HG03280 (cell line): ENCODE data around the gene PPP1R12C.
A peak's percentile ranks its signal among the peaks of the same experiment; 100 is the strongest.
"Not testable (repeated sequence)": the region's sequence is repeated elsewhere in the genome, so short reads cannot be mapped to it uniquely, and the experiment has no call there.

ENCODE experiments used
- ATAC-seq: cut with Tn5 transposase; IDR thresholded peaks from one replicate; pipeline ENCODE4 v1.9.1; 2021; ENCODE audit warnings: mild to moderate bottlenecking, moderate library complexity; ENCODE audit not compliant: unreplicated experiment

Gene PPP1R12C

GRCh38 chr19:55076321-55076720, 41.1 kb downstream of the PPP1R12C start:
- no peak for ATAC-seq

DNA sequence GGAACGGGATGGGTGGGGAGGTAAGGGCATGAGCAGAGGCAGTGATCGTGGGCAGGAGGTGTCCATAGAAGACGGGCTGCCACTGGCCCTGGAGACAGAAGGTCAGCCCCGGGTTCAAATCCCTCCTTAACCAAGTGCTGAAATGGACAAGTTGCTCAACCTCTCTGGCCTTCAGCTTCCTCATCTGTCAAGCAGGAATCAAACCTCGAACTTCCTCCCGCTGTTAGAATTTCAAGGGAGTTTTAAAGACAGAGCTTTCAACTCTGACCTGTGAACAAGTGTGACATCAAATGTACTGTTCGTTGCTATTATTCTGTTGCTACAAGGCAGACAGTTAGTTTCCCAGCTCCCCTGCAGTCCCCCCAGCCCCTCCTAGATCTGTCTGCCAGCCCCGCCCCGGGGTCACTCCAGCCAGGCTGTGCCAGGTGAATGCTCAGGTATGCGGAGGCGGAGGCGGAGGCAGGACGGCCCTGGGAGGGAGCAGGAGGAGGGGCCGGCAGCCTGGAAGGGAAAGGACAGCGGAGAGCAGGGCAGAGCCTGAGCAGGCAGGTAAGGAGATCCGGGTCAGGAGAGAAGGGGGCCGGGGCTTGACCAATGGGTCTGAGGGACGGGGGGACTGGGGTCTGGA, 42.0 kb downstream of the PPP1R12C start, which contains the start of gene EPS8L1:
TSS of gene EPS8L1 (plus strand) at position 499 of the 628 bp plus-strand sequence. CDS start 576 bp downstream, outside the sequence.
- no peak for ATAC-seq

GRCh38 chr19:55071913-55072312, 45.5 kb downstream of the PPP1R12C start:
- no peak for ATAC-seq

DNA sequence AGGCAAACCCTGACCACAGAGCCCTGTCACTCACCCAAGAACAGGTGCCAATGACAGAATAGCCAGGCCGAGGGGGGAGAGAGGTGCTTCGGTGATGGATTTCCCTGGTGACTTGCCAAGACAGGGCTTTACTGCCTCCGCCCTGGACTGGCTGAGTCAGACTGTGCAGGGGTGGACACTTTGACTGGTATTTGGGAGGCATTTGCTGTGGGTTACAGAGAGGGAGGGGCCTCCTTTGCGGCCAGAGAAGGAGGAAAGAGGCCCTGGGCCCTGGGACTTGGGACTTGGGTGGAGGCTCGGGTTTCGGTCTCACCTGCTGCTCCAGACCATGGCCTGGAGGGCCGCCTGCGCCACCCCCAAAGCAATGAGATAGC, 46.3 kb downstream of the PPP1R12C start:
- ATAC-seq, result no peak

- ATAC-seq, result no peak
Measured at GRCh38 chr19:55070466-55071128, 46.8 kb downstream of the PPP1R12C start.

- ATAC-seq, result no peak
Measured at GRCh38 chr19:55069865-55070197, 47.6 kb downstream of the PPP1R12C start.

DNA sequence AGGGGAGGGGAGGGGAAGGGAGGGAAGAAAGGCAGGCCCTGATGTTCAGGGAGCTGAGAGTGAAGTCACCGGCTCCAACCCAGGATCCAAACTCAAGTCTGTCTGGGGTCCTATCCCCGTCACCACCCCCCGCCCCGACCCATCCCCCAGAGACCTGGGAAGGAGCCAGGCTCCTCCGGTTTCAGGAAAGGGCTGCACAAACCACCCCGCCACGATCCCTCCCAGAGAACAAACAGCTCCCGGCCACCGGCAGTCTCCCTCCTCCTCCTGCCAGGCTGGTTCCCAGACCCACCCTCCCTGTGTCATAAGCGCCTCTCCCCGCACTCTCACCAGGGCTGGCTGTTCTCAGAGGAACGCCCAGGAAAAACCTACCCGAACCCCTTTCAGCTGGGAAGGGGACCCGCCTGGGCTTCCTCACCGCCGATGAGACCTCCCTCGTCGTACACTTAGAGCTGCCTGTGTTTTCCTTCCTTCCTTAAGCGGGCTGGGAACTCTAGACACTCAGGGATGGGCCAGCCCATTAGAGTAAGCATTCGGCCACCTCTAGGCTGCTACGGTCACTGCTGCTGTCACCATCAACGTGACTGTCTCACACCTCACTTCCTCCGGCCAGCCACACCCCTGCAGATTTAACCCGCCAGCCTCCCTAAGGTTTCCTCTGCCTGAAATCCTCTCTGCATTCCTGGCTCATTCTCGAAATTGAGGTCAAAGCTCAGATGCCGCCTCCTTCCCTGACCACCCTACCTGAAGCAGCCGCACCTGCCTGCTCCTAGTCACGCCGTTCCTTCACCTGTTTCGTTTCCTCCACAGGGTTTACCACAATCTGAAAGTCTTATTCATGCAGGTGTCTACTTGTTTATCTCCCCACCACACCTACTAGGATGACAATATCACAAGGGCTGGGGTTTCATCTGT, 48.2 kb downstream of the PPP1R12C start:
- no peak for ATAC-seq

DNA sequence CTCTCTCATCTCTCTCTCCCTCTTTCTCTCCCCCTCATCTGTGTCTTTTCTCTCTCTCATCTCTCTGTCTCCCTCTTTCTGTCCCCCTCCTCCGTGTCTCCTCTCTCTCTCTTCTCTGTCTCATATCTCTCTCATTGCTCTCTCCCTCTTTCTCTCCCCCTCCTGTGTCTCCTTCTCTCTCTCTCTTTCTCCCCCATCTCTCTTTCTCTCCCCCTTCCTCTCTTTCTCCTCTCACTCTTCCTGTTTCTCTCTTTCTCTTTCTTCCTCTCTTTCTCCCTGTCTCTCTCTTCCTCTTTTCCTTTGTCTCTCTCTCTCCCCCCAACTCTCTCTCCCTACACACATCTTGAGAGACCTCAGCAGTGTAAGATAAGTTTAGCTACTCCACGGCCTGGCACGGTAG, 49.6 kb downstream of the PPP1R12C start:
- ATAC-seq, result no peak

- ATAC-seq, result no peak
Measured at GRCh38 chr19:55066107-55066709, 51.2 kb downstream of the PPP1R12C start.

- ATAC-seq, result not testable (repeated sequence)
Measured at GRCh38 chr19:55065516-55065915, 51.9 kb downstream of the PPP1R12C start.

- no peak for ATAC-seq
Measured at GRCh38 chr19:55063492-55063843, 54.0 kb downstream of the PPP1R12C start.

DNA sequence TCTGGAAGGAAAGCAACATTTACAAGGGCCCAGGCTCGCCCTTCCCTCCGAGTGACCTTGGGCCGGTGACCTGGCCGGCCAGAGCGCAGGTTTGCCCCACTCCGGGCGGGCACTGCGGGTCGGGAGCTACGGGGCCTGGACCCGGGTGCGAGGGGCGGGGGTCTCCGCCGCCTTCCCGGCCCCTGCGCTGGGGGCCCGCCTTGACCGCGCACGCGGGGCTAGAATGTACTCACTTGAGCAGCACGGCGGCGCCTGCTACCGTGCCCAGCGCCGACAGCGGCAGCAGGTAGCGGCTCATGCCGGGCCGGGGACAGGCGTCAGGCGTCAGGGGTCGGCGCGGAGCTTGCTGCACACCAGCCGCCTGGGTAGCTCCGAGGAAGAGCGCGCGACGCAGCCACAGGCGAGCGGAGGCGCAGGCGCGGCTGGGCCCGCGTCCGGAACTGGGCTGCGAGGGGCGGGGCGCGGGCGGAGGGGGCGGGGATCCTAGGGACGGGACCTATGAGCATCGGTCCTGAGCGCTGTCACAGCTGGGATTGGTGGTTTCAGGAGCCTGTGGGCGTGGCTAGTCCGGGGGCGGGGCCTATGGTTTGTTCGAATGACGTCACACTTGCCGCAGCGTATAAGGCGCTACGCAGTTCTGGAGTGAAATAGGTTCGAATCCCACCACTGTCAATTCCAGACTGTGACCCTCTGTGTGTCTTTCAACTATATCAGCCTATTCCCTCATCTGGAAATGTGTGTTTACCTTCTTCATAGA, 54.5 kb downstream of the PPP1R12C start, which contains the start of gene RDH13:
TSS of gene RDH13 (minus strand) at position 414 of the 757 bp plus-strand sequence. CDS start at position 298, 116 bp downstream.
- ATAC-seq, result peak; percentile 92

- not testable (repeated sequence) for ATAC-seq
Measured at GRCh38 chr19:55060287-55060686, 57.1 kb downstream of the PPP1R12C start.

DNA sequence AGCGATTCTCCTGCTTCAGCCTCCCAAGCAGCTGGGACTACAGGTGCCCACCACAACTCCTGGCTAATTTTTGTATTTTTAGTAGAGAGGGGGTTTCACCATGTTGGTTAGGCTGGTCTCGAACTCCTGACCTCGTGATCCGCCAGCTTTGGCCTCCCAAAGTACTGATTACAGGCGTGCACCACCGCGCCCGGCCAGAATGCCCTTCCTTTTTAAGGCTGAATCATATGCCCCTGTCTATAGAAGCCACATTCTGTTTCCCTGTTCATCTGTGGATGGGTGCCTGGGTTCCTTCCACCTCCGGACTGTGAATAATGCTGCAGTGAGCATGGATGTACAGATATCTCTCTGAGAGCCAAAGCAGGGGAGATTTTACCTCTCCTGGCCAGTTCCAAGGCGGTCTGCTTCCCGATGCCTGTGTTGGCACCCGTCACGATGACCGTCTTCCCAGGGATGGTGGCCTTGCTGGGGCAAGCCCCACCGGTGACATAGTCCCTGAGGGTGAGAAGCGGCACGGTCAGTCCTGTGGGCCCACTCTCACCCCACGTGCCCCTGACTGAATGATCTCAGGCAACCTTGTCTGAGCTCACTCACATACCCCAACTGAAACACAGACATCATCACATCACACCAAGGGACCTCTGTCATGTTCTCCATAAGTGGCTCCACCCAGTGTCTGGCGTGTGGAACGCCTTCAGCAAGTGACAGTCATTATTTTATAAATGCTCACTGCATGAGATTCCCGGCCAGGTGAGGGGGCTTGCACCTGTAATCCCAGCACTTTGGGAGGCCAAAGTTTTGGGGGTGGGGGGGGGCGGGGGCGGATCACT, 58.4 kb downstream of the PPP1R12C start:
- ATAC-seq, result no peak

DNA sequence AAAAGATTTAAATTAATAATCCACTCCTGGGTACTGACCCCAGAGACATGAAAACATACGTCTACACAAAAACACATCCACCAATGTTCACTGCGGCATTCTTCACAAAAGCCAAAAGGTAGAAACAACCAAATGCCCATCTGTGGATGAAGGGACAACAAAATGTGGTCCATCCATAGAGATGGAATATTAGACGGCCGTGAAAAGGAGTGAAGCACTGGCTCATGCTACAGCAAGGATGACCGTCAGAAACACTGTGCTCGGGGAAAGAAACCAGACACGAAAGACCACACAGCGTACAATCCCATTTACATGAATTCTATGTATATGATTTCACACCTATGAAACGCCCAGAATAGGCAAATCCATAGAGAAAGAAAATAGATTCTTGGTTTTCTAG, 60.6 kb downstream of the PPP1R12C start:
- ATAC-seq, result no peak

- ATAC-seq, result no peak
Measured at GRCh38 chr19:55053735-55054134, 63.7 kb downstream of the PPP1R12C start.

DNA sequence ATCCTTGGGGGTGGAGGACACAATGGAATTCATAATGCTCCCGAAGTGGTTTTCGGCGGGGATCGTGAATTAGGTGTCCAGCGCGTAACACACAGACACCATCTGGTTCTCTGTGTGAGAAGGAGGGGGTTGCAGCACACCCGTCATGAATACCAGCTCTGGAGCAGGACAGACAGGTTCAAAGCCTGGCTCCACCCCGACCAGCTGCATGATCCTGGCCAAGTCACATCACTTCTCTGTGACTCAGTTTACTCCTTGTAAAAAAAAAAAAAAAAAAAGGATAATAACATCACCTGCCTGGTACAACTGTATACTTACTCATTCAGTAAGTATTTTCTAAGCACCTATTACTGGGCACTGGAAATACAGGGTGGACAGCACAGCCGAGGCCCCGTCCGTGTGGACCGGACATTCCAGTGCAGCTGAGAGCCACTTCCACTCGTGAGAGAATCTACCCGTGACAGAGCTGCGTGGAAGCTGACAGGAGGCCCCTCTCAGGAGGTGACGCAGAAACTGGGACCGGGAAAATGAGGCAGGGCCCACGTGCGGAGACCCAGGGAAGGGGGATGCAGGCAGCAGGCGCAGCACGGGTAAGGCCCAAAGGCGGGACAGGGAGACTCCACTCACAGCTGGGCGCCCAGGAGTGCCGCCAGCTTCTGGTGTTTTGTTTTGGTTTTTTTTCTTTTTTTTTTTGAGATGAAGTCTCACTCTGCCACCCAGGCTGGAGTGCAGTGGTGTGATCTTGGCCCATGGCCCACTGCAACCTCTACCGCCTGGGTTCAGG, 66.5 kb downstream of the PPP1R12C start:
- no peak for ATAC-seq

GRCh38 chr19:55048446-55048845, 69.0 kb downstream of the PPP1R12C start:
- ATAC-seq, result no peak

DNA sequence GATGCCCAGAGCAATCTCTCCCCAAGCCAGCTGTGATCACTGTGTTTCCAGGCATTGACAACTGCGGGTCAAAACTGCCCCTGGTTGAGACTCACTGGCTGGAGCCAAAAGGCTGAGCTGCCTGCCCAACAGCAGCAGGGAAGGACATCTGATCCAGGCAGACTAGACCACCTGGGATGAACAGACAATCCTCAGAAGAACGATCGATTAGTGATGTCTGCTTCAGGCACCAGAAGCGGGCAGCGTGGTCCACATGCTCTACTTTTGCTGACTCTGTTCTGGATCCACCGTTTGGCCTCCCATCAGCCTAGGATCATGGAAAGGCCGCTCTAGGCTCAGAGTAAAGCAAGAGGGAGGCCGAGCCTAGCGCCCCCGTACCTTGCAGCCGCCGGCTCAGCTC, 69.5 kb downstream of the PPP1R12C start:
- no peak for ATAC-seq
